Measurements from ENCODE around the gene CALR3.
"Not testable (repeated sequence)": the region's sequence is repeated elsewhere in the genome, so short reads cannot be mapped to it uniquely, and the experiment has no call there.

CALR3 gene

DNA sequence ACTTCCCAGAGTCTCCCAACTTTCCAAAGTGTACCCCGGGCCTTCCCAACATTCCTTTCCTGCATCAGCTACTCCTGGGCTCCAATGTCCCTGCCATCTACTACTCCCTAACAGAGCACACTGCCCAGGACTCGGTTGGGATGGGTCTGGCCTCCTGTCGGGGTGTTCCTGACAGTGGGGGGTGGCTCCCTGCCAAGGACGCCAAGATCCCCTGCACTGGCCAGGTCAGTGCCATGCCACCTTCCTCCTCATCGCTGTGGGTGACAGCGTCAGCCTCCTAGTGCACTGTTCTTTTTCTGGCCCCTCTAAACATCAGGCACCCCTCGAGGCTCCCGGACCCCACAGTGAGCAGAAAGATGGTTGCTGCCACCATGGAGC, 38.0 kb downstream of the CALR3 start:
- no peak for DNase-seq (ENCODE audit: low read depth in 2 of 2)

GRCh38 chr19:16457195-16457953, 38.6 kb downstream of the CALR3 start:
- no peak for DNase-seq (ENCODE audit: low read depth in 2 of 2)

- DNase-seq (ENCODE audit: low read depth in 2 of 2), result no peak
Observed at GRCh38 chr19:16456652-16457194, 39.2 kb downstream of the CALR3 start.

GRCh38 chr19:16455489-16455888, 40.5 kb downstream of the CALR3 start:
- DNase-seq (ENCODE audit: low read depth in 2 of 2), result no peak

DNA sequence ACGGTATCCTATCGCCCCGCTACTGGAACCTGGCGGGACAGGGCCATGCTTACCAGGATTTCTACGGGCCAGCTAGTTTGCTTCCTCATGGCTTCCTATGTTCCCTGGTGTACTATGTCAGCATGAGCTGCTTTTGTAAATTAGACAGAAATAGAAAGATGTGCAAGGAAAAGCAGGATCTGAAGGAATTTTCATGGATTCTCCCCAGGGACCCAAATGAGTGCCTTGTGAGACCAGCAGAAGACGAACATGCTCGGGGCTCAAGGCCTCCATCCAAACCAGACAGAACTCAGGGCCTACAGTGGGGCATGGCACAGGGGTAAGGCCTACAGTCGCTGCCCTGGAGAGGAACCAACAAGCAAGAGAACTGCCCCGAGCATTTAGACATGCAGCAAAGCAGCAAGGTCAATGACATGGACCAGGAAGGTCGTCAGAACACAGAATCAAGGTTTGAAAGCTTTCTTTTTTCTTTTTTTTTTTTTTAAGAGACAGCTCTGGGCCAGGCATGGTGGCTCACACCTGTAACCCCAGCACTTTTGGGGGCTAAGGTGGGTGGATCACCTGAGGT, 41.5 kb downstream of the CALR3 start:
- DNase-seq (ENCODE audit: low read depth in 2 of 2), result no peak

DNA sequence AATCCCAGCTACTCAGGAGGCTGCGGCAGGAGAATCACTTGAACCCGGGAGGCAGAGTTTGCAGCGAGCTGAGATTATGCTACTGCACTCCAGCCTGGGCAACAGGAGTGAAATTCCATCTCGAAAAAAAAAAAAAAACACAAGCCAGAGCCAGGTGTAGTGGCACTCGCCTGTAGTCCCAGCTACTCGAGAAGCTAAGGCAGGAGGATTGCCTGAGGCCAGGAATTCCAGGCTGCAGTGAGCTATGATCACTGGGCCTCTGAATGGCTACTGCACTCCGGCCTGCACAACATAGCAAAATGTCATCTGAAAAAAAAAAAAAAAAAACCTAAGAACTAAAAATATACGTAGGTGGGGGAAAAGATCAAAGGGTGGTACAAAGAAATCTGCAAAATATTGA, 43.6 kb downstream of the CALR3 start:
- no peak for DNase-seq (ENCODE audit: low read depth in 2 of 2)

DNA sequence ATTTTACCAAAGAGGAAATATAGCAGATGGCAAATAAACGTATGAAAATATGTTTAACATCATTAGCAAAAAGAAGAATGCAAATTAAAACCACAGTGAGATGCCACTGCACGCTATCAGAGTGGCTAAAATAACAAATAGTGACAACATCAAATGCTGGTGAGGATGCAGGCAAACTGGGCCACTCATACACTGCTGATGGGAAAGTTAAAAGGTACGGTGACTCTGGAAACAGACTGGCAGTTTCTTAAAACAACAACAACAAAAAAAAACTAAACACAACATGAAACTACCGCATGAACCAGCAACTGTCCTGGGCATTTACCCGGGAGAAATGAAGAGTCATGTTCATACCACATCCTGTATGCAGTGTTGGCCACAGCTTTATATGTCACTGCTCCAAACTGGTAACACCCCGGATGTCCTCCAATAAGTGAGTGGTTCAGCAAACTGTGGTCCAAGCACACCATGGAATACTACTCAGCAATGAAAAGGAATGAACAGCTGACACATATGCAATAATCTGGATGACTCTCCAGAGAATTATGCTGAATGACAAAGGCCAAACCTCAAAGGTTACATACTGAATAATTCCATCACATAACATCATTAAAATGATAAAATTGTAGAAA, 46.5 kb downstream of the CALR3 start:
- no peak for DNase-seq (ENCODE audit: low read depth in 2 of 2)

DNA sequence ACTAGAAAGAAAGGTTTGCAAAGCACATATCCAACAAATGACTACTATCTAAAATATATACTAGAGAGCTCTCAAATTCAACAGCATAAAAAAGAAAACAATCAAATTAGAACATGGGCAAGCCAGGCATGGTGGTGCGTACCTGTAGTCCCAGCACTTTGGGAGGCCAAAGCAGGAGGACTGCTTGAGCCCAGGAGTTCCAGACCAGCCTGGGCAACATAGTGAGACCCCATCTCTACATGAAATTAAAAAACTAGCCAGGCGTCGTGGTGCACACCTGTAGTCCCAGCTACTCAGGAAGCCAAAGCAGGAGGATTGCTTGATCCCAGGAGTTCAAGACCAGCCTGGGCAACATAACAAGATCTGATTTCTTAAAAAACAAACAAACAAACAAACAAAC, 47.1 kb downstream of the CALR3 start:
- DNase-seq (ENCODE audit: low read depth in 2 of 2), result not testable (repeated sequence)

DNA sequence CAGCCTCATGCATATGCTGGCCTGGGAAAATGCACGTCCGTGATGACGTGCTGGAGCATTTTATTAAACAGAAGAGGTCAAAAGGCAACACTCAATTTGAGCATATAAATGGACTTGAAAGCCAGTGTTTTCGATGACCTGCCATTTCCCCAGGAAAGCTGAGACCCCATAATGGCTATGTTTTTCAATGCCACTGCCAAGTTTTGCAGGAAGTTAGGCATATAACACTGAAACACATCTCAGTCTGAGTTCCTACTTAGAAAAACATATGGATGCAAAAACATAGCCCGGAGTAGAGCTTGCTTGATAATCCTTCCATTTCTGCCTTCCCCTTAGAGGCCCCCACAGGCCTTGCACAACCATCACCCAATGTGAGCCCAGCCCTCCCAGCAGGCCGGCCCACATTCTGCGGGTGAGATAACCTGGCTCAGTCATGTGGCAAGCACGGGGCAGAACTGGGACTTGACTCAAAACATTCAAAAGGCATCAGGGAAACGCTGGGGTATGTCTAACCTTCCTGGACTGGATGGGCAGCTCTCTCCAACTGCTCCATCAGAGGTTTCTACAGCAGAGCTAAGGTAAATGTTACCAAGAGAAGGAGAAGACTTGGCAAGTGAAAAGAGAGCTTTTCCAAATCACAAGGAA, 49.1 kb downstream of the CALR3 start:
- peak; percentile 22 to 47 for DNase-seq (ENCODE audit: low read depth in 2 of 2)

DNA sequence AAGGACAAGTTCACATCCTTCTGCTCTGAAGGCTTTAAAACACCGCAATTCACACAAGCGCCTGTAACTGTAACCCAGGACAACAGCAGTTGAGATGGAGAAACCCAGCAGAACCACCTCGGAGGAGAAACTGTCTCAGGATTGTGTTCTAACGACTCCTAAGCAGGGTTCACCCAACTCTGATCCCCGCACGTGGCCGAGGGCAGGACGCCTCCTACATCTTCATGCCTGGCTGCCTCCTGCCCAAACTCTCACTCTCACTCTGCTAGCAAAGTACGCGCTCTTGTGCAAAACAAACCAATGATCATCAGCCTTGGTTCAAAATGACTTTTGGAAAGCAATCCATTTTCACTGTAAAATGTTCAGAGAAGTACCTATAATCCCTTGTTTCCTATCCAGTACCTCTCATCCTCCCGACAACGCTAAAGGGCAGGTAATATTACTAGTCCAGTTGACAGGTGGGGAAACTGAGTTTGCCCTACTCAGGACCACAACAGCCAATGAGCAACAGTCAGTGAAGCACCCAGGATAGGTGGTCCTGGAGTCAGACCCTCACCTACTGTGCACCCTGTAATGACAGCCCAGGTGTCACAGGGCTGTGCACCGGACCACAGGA, 49.8 kb downstream of the CALR3 start:
- no peak for DNase-seq (ENCODE audit: low read depth in 2 of 2)

GRCh38 chr19:16445238-16446107, 50.5 kb downstream of the CALR3 start:
- DNase-seq (ENCODE audit: low read depth in 2 of 2), result no peak

DNA sequence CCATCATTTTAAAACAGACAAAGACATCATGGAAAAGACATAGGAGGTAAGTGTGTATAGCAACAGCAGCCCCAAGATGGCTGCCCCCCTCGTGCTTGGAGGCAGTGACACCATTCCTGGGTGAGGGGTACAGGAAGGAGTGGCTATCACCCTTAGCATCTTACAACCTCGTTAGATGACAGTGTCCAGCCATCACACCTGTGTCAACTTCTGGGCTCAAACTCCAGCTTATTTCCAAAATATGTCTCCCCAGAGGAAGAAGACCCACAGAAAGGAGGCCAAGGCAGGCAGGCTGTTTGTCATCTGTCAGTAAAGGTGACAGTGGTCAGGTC, 51.7 kb downstream of the CALR3 start:
- DNase-seq (ENCODE audit: low read depth in 2 of 2), result no peak

DNA sequence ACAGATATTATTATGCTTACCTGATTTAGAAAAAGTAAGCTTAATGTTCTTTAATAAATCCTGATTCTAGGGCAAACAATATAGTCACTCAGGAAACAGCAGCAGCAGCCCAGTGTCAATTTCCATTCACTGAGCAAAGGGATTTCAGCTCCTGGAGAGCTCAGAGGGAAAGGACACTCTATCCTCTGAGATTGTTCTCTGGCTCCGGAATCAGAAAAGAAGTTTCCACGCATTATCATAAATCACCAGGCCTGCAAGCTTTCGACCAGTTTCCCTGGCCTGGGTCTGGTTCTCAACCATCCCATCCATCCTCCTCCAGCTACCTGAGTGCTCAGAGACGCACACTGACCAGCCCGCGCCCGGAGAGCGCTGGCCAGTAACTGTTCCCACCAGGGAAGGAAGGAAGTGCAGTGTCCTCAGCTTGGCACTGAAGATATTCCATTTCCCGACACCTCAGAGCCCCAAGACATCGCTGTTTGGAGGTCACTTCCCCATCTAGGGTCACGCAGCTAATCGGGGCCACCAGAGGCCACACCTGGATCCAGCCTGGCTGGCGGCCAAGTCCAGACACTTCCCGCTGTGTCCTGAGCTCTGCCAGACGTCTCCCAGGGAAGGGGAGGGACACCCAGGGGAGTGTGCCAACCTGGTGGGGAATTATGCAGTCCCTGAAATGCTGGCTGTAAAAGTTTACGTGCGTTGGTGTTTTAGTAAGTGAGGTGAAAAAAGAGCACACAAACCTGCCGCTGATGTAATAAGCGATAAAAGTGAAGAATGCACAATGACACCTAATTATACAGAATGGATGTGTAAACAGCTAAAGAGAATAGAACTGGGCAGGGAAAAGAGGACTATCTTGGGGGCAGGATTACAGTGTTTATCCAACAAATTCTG, 53.3 kb downstream of the CALR3 start:
- DNase-seq (ENCODE audit: low read depth in 2 of 2), result no peak

GRCh38 chr19:16441661-16442162, 54.3 kb downstream of the CALR3 start:
- no peak for DNase-seq (ENCODE audit: low read depth in 2 of 2)

DNA sequence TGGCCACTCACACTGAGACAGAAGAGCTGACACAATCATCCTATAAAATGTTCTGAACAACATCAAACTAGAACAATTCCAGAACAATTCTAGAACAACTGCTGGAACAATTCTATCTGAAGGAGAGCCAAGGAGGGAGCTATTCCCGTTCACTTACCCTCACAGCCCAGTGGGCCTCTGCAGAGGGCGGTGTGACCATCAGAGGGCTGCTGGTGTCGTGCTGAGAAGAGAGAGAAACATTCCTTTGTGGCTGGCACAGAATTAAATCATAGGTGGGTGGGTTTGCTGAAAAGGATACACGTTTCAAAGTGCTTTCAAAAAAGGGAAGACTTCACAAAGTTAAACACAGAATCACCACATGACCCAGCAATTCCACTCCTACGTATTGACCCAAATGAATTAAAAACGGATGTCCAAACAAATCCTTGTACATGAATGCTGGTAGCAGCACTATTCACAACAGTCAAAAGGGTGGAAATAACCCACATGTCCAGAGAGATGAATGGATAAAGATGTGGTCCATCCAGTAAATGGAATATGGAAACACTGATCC, 59.1 kb downstream of the CALR3 start:
- no peak for DNase-seq (ENCODE audit: low read depth in 2 of 2)

DNA sequence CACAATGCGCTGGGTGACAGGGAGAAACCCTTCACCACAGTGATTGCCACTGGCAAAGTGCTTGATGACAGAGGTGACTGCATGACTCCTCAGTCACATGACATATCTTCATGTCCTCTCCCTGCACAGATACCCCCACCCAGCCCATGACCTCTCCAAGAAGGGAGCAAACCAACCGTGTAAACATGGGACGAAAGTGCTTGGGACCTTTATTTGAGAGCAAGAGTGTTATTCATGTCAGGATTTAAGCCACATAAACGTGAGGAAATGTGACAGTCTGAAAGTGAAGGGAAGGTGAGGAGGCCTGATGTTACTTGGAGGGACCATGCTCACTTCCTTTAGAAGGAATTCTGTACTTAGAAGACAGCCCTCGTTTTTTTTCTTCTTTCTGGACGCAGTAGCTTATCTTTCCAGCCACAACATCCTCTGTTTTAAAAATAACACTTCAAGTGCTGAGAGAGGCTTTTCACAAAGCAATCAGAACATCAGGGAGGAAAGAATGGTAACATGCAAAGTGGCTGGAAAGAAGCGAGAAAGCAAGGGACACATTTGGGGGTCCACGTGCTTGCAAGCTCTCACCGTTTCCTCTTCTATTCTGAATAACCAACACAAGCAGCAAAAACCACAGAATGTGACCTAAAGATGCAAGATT, 59.8 kb downstream of the CALR3 start:
- no peak for DNase-seq (ENCODE audit: low read depth in 2 of 2)

- peak in 1 of 2 donors; percentile 32 for DNase-seq (ENCODE audit: low read depth in 2 of 2)
Observed at GRCh38 chr19:16435238-16435917, 60.6 kb downstream of the CALR3 start.

GRCh38 chr19:16433986-16434385, 62.0 kb downstream of the CALR3 start:
- DNase-seq (ENCODE audit: low read depth in 2 of 2), result no peak

DNA sequence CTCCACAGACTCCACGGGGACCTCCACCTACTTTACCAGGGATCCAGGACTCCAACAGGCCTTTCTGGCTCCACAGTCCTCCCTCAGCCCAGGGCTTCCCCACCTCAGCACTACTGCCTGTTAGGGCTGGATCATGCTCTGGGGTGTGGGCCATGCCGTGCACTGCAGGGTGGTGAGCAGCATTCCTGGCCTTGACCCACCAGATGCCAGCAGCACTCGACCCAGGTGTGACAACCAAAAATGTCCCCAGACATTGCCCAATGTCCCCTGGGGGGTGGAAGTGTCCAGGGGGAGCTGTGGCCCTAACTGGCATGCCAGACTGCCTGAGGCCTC, 66.2 kb downstream of the CALR3 start:
- no peak for DNase-seq (ENCODE audit: low read depth in 2 of 2)
